SK-N-MC (cell line): Measurements from ENCODE around the gene HYI.
"Not testable (repeated sequence)": the region's sequence is repeated elsewhere in the genome, so short reads cannot be mapped to it uniquely, and the experiment has no call there.

Experiments used
- DNase-seq: peaks from one replicate; pipeline ENCODE4 v3.0.0-alpha.2; 2011; ENCODE audit warnings: low read depth, low spot score
- H3K27ac ChIP-seq: fragments of 200-600 bp; sonication (generic); 2 replicates; pipeline ENCODE4 v1.5.1; 2016; ENCODE audit warnings: mixed run types
- H3K36me3 ChIP-seq: fragments of 200-600 bp; sonication (generic); 2 replicates; pipeline ENCODE4 v1.6.1; 2017; ENCODE audit warnings: antibody characterized with exemption, low read length, mixed read lengths; ENCODE audit not compliant: insufficient read depth
- H3K4me3 ChIP-seq: fragments of 200-600 bp; sonication (generic); 2 replicates; pipeline ENCODE4 v1.5.1; 2016
- H3K9ac ChIP-seq: fragments of 200-600 bp; sonication (generic); 2 replicates; pipeline ENCODE4 v1.8.0; 2017; ENCODE audit warnings: mixed run types, mixed read lengths; ENCODE audit not compliant: insufficient read length
- H3K9me3 ChIP-seq: fragments of 200-600 bp; sonication (generic); 2 replicates; pipeline ENCODE4 v1.6.1; 2017; ENCODE audit warnings: low read depth, mild to moderate bottlenecking, antibody characterized with exemption, low read length, moderate library complexity, mixed read lengths
- EZH2 ChIP-seq: fragments of 200-600 bp; sonication (generic); IDR thresholded peaks from one replicate; pipeline ENCODE4 v1.6.1; 2017; ENCODE audit warnings: antibody characterized with exemption
- FOXP2 ChIP-seq: optimal IDR thresholded peaks from 2 replicates; pipeline ENCODE3; 2011; ENCODE audit warnings: mild to moderate bottlenecking, moderate library complexity; ENCODE audit not compliant: insufficient read depth; ENCODE audit errors: extremely low read length, control extremely low read depth
- POLR2AphosphoS5 ChIP-seq: IDR thresholded peaks from 2 replicates; pipeline ENCODE4 v1.6.1; 2012; ENCODE audit warnings: mild to moderate bottlenecking, low read depth, low read length, borderline replicate concordance

HYI gene

GRCh38 chr1:43421396-43421795 is 32.3 kb downstream of the HYI start:
- TF ChIP-seq POLR2AphosphoS5, result no peak
- TF ChIP-seq EZH2, result no peak
- no peak for TF ChIP-seq FOXP2
- H3K4me3 ChIP-seq, result no peak overlapping the region
- DNase-seq, result no peak
- H3K9me3 ChIP-seq, result no peaks in the 10 kb centered on the region
- H3K36me3 ChIP-seq, result peaks cover 35% of the 10 kb centered on the region; the same call in 1 of the 2 replicates
- no peak overlapping the region for H3K9ac ChIP-seq
- H3K27ac ChIP-seq, result no peak overlapping the region

- TF ChIP-seq POLR2AphosphoS5 (no peak), EZH2 (no peak), FOXP2 (no peak)
- H3K27ac ChIP-seq, result no peak overlapping the region
- H3K9ac ChIP-seq, result no peak overlapping the region
- H3K4me3 ChIP-seq, result no peak overlapping the region
- peaks cover 30% of the 10 kb centered on the region; the same call in 1 of the 2 replicates for H3K36me3 ChIP-seq
- H3K9me3 ChIP-seq, result no peaks in the 10 kb centered on the region
- no peak for DNase-seq
Measured at GRCh38 chr1:43420874-43421273, 32.9 kb downstream of the HYI start.

DNA sequence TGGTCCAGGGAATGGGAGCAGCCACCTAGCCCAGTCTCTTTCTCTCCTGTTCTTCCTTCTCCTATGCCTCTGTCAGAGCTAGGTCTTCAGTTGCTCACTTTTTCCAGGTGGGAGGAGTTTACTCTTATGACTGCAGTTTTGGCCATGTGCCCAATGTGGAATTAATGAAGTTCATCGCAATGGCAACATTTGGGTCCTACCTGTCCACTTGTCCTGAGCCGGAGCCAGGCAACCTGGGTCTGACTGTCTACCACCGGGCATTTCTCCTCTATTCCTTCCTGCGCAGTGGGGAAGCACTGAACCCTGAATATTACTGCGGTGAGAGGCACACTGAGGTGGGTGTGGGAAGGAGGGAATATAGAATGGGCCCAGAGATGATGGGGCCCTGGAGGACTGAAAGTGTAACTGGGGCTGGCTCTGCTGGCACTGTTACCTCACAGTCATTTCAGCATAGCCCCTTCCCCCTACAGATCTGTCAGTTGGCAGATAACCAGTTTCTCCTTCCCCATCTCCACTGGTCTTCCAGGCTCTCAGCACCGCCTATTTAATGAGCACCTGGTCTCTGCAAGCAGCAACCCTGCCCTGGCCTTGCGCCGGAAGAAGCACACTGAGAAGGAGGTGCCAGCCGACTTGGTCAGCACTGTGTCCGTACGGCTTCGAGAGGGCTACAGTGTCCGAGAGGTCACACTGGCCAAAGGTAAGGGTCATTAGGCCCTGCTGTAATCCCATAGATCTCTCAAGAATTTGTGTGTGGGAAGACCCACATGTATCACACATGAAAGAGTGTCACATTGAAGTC is 33.9 kb downstream of the HYI start:
- Histone ChIP-seq H3K27ac (no peak overlapping the region), H3K4me3 (no peak overlapping the region), H3K9ac (no peak overlapping the region), H3K36me3 (peaks cover 25% of the 10 kb centered on the region; the same call in 1 of the 2 replicates), H3K9me3 (no peaks in the 10 kb centered on the region)
- no peak for TF ChIP-seq EZH2
- TF ChIP-seq FOXP2, result no peak
- TF ChIP-seq POLR2AphosphoS5, result no peak
- no peak for DNase-seq

GRCh38 chr1:43418858-43419257 is 34.9 kb downstream of the HYI start:
- TF ChIP-seq EZH2 (no peak), POLR2AphosphoS5 (no peak)
- H3K9me3 ChIP-seq, result no peaks in the 10 kb centered on the region
- no peak overlapping the region for H3K4me3 ChIP-seq
- H3K27ac ChIP-seq, result no peak overlapping the region
- H3K36me3 ChIP-seq, result peaks cover 25% of the 10 kb centered on the region; the same call in 1 of the 2 replicates
- no peak overlapping the region for H3K9ac ChIP-seq
- DNase-seq, result no peak

DNA sequence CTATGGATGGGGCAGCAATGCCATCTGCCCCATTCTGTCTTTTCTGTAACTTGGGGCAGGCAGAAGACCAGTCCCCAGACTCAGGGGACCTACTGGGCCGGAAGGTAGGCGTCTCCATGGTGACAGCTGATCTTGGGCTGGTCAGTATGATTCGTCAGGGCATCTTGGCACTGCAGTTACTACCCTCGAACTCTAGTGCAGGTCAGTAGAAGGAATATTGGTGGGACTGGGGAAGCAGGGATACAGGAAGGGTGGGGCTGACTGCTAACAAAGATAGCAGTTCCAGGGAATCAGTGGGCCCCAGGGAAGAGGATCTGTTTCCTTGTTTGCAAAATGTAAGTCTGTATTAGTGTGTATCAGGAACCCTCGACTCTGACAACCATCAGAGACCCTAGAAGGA is 37.8 kb downstream of the HYI start:
- TF ChIP-seq EZH2 (no peak), FOXP2 (no peak), POLR2AphosphoS5 (no peak)
- no peak for DNase-seq
- Histone ChIP-seq H3K9ac (no peak overlapping the region), H3K27ac (no peak overlapping the region), H3K4me3 (no peak overlapping the region), H3K9me3 (no peaks in the 10 kb centered on the region), H3K36me3 (peaks cover 21% of the 10 kb centered on the region; the same call in 1 of the 2 replicates)

DNA sequence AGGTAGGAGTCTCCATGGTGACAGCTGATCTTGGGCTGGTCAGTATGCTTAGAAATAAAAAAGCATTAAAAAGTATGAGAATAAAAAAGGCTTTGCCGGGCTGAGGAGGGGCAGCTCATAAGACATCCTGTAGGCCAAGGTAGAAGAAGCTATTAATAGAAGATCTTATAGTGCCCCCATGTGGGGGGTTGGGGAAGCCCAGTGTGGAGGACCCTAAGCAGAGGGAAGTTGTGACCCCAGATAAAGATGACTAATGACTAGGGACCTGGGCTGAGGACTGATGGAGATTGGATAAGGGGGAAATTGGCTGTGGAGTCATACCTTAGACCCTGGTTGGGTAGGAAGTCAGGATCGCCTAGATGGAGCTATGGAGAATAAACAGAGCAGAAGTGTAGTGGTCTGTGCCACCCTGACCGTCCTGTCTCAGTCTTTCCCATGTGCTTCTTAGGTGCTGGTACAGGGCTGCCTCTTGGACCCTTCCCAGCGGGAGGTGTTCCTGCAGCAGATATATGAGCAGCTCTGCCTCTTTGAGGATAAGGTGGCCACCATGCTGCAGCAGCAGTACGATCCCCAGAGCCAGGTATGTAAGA is 39.0 kb downstream of the HYI start:
- no peaks in the 10 kb centered on the region for H3K9me3 ChIP-seq
- no peak for DNase-seq
- TF ChIP-seq EZH2 (no peak), POLR2AphosphoS5 (no peak), FOXP2 (no peak)
- no peak overlapping the region for H3K9ac ChIP-seq
- H3K4me3 ChIP-seq, result no peak overlapping the region
- no peak overlapping the region for H3K27ac ChIP-seq
- peaks cover 11% of the 10 kb centered on the region; the same call in 1 of the 2 replicates for H3K36me3 ChIP-seq

- H3K36me3 ChIP-seq, result peaks cover 12% of the 10 kb centered on the region
Measured at GRCh38 chr1:43413426-43413825, 40.3 kb downstream of the HYI start.

GRCh38 chr1:43410571-43410970 is 43.2 kb downstream of the HYI start:
- Histone ChIP-seq H3K9ac (no peak overlapping the region), H3K36me3 (peaks cover 17% of the 10 kb centered on the region), H3K27ac (no peak overlapping the region), H3K9me3 (no peaks in the 10 kb centered on the region), H3K4me3 (no peak overlapping the region)
- DNase-seq, result no peak
- TF ChIP-seq EZH2, result no peak
- TF ChIP-seq POLR2AphosphoS5, result no peak
- no peak for TF ChIP-seq FOXP2

More at GRCh38 chr1:43413426-43413825, 40.3 kb downstream of the HYI start:
- H3K9me3 ChIP-seq, DNase-seq, H3K9ac ChIP-seq, H3K4me3 ChIP-seq, H3K27ac ChIP-seq: not testable (repeated sequence)

GRCh38 chr1:43405876-43406234 is 47.9 kb downstream of the HYI start:
- Histone ChIP-seq H3K4me3 (no peak overlapping the region), H3K9ac (no peak overlapping the region), H3K36me3 (peaks cover 35% of the 10 kb centered on the region), H3K9me3 (no peaks in the 10 kb centered on the region), H3K27ac (no peak overlapping the region)
- TF ChIP-seq FOXP2, result no peak
- no peak for TF ChIP-seq EZH2
- TF ChIP-seq POLR2AphosphoS5, result no peak
- no peak for DNase-seq
